Bronchial epithelial cell (primary cell): Measurements from ENCODE around the gene NBEA. TPM values are rescaled to one million over a fixed set of nuclear protein-coding genes. Genes with fewer than 3 reads are reported as not detected.
A peak's percentile ranks its signal among the peaks of the same experiment; 100 is the strongest.

Source experiments
- DNase-seq: peaks from one replicate; pipeline ENCODE4 v3.0.0-alpha.2; 2010; ENCODE audit warnings: low read depth
- FAIRE-seq: peaks from 2 replicates; lab custom pipeline; 2011; peaks lifted over from hg19 to GRCh38; lab: Jason Lieb, UNC
- H3K27me3 ChIP-seq: 2 replicates; pipeline ENCODE4 v1.5.1; 2011; ENCODE audit warnings: low read length; ENCODE audit not compliant: control insufficient read depth, insufficient read depth
- H3K36me3 ChIP-seq: 2 replicates; pipeline ENCODE4 v1.5.1; 2011; ENCODE audit warnings: low read length; ENCODE audit not compliant: control insufficient read depth, insufficient read depth
- H3K4me3 ChIP-seq: 2 replicates; pipeline ENCODE4 v1.5.1; 2011; ENCODE audit warnings: mild to moderate bottlenecking, low read depth, low read length, control low read depth
- CTCF ChIP-seq: IDR thresholded peaks from 2 replicates; pipeline ENCODE4 v1.5.1; 2011; ENCODE audit warnings: mild to moderate bottlenecking, moderate library complexity, low read length, control low read depth, inconsistent platforms; ENCODE audit not compliant: insufficient read depth, severe bottlenecking
- total RNA-seq: library from RNA; depleted of rRNA; stranded (reverse); fragments of >200 nt; gene quantifications from 2 replicates; pipeline ENCODE4 v1.2.1, GENCODE V29; 2014

The NBEA gene
- total RNA-seq, 1 donor from 2014 or later: 0.53 TPM

GRCh38 chr13:35531526-35531925 is 589.5 kb downstream of the NBEA start:
- H3K4me3 ChIP-seq: no peak overlapping the region
- no peaks in the 10 kb centered on the region for H3K27me3 ChIP-seq
- TF ChIP-seq CTCF: no peak
- DNase-seq: no peak
- FAIRE-seq: no peak
- H3K36me3 ChIP-seq: no peaks in the 10 kb centered on the region

- Histone ChIP-seq H3K4me3 (no peak overlapping the region), H3K27me3 (no peaks in the 10 kb centered on the region), H3K36me3 (no peaks in the 10 kb centered on the region)
- DNase-seq (no peak), FAIRE-seq (no peak)
- TF ChIP-seq CTCF: no peak
Observed at GRCh38 chr13:35534343-35534742, 592.3 kb downstream of the NBEA start.

GRCh38 chr13:35548790-35549189 is 606.7 kb downstream of the NBEA start:
- FAIRE-seq (no peak), DNase-seq (no peak)
- no peak overlapping the region for H3K4me3 ChIP-seq
- H3K27me3 ChIP-seq: no peaks in the 10 kb centered on the region
- TF ChIP-seq CTCF: no peak
- H3K36me3 ChIP-seq: no peaks in the 10 kb centered on the region

- H3K27me3 ChIP-seq: no peaks in the 10 kb centered on the region
- no peak overlapping the region for H3K4me3 ChIP-seq
- DNase-seq (peak; percentile 85), FAIRE-seq (no peak)
- no peaks in the 10 kb centered on the region for H3K36me3 ChIP-seq
- no peak for TF ChIP-seq CTCF
Observed at GRCh38 chr13:35549481-35549880, 607.4 kb downstream of the NBEA start.

- DNase-seq (peak; percentile 93), FAIRE-seq (no peak)
- Histone ChIP-seq H3K4me3 (no peak overlapping the region), H3K27me3 (no peaks in the 10 kb centered on the region), H3K36me3 (no peaks in the 10 kb centered on the region)
- TF ChIP-seq CTCF: no peak
Observed at GRCh38 chr13:35552172-35552844, 610.2 kb downstream of the NBEA start.
